HG02678 (cell line): ENCODE results near the gene NUCB1.
"Not testable (repeated sequence)": the region's sequence is repeated elsewhere in the genome, so short reads cannot be mapped to it uniquely, and the experiment has no call there.

Source experiments
- ATAC-seq: cut with Tn5 transposase; IDR thresholded peaks from one replicate; pipeline ENCODE4 v1.9.1; 2021; ENCODE audit warnings: mild to moderate bottlenecking, moderate library complexity; ENCODE audit not compliant: unreplicated experiment

NUCB1 gene

DNA sequence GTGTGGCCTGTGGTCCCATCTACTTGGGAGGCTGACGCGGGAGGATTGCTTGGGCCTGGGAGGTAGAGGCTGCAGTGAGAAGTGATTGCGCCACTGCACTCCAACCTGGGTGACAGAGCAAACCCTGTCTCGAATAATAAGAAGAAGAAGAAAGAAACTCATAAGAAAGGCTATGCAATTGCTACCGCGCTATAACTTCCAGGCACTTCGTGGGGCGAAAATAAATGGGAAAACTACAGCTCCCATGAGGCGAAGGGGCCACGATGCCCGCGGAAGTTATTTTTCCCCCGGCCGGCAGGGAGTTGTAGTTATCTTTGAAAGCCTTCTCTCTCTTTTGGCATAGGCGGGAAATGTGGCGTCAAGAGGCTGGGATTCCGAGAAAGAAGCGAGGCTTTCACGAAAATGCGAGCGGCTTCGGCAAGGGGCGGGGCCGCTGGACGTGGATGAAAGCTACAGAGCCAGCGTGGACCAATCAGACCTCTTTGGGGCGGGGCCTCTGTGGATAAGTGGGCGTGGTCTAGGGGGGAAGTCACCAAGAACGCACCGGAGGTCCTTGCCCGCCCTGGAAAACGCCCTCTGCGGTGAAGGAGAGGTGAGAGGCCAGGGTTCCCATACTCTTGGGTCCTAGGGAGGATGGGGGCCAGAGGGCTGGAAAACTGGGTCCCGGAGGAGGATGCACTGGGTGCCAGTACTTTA, at the start of gene NUCB1:
Gene NUCB1, plus strand, starts transcription at position 532 of the 696 bp plus-strand sequence. CDS start 485 bp downstream, outside the sequence.
- ATAC-seq = peak; percentile 93

- ATAC-seq = no peak
These were observed 47.8 kb upstream of the NUCB1 start for GRCh38 chr19:48852292-48852691.

DNA sequence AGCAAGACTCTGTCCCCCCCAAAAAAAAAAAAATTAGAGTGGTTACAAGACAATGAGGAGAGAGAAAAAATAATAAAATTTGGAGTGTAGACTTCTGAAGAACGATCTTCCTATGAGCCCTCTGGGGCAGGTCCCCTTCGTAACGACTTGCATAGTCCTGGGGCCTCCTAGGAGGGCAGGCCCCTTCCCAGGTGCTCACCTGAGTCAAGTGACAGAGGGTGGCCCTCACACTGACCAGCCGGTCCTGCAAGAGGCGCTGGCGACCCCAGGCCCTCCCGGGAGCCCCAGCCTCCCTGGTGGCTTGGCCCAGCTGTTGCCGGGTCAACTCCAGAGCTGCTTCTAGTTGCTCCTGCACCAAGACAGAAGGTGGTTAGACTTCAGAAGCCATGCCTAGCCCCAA, 46.6 kb upstream of the NUCB1 start:
- no peak for ATAC-seq

GRCh38 chr19:48854103-48854502, 46.0 kb upstream of the NUCB1 start:
- no peak for ATAC-seq

GRCh38 chr19:48856921-48857320, 43.2 kb upstream of the NUCB1 start:
- ATAC-seq = no peak

- ATAC-seq = peak; percentile 64
These were observed 41.0 kb upstream of the NUCB1 start for GRCh38 chr19:48858984-48859710.

GRCh38 chr19:48859711-48860572, 40.2 kb upstream of the NUCB1 start:
- peak; percentile 85 for ATAC-seq

GRCh38 chr19:48861313-48861712, 38.8 kb upstream of the NUCB1 start:
- no peak for ATAC-seq

GRCh38 chr19:48862827-48863226, 37.3 kb upstream of the NUCB1 start:
- no peak for ATAC-seq

GRCh38 chr19:48866692-48867091, 33.4 kb upstream of the NUCB1 start:
- ATAC-seq = no peak

DNA sequence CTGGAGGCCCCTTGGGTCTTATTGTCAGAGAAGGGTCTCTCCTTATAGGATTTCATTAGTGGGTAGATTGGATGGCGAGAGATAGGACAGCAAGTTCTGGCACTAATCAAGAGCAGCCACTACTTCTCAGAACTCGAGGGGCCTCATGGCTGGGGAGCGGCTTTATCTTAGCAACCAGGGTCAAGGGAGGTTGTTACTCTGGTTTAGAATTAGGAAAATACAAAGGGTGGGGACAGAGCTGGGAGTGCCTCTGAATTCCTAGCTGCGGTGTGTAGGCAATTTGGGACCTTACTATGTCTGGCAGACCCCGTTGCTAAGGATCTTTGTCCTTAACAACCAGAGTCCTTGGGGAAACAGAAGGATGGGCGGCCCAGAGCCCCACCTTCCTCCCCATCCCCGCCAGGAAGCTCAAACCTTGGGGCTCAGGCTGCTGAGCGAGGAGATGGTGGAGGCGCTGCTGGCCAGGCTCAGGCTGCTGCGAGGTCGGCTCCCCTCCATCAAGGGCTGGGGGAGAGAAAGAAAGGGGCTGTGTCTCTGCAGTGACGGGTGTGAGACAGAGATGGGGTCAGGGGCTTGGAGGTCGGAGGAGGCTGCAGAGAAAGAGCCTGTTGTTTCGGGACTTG, 32.9 kb upstream of the NUCB1 start:
- ATAC-seq = no peak

DNA sequence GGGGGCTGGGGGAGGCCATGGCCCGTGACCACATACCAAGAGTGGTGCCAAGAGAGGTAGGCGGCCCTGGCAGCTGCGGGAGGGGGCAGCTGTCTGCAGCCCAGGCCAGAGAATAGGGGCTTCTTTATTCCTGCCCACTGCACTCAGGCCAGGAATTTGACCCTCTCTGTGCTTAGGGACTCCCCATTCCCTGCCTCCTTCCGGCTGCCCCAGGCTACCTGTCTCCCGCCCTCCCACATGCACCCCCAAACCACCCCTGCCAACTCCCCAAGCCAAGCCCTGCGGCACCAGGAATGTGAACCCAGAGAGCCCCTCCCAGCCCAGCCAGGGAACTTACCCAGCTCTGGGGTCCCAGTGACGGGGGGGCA, 32.4 kb upstream of the NUCB1 start:
- ATAC-seq = no peak

DNA sequence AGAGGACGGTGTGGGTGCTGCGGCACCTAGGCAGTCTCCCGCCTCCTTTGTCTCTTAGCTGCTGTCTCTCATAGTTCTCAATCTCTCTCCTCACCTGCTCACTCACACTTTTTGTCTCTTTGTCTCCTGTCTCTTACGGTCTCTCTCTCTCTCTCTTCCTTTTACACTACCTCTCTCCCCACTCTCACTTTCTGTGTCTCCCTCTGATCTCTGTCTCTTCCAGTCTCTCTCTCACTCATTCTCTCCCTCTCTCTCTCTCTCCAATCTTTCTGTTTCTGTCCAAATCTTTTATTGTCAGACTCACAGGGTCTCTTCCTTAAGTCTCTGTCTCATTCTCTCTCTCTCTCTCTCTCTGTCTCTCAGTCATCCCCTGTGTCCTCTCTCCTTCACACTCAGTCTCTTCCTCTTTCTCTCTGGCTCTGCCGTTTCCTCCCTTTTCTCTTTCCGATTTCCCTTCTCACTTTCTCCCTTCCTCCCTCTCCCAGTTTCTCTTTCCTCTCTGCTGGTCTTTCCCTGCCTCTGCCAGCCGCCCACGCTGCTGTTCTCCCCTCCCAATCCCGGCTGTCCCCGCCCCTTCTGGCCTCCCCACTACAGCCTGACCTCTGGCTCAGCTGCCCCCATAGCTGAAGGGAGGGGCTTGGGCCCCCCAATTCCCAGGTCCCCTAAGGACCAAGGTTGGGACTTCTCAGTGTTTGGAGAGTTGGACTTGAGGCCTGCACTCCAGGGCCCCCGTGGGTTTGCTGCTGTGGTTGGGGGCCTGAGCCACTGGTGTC, 31.8 kb upstream of the NUCB1 start, which contains the start of gene PLEKHA4:
Gene PLEKHA4, minus strand, starts transcription at position 504 of the 773 bp plus-strand sequence. CDS start 997 bp downstream, outside the sequence.
- ATAC-seq = no peak

GRCh38 chr19:48870048-48870447, 30.1 kb upstream of the NUCB1 start:
- no peak for ATAC-seq

- ATAC-seq = not testable (repeated sequence)
These were observed 28.5 kb upstream of the NUCB1 start for GRCh38 chr19:48871471-48872181.

DNA sequence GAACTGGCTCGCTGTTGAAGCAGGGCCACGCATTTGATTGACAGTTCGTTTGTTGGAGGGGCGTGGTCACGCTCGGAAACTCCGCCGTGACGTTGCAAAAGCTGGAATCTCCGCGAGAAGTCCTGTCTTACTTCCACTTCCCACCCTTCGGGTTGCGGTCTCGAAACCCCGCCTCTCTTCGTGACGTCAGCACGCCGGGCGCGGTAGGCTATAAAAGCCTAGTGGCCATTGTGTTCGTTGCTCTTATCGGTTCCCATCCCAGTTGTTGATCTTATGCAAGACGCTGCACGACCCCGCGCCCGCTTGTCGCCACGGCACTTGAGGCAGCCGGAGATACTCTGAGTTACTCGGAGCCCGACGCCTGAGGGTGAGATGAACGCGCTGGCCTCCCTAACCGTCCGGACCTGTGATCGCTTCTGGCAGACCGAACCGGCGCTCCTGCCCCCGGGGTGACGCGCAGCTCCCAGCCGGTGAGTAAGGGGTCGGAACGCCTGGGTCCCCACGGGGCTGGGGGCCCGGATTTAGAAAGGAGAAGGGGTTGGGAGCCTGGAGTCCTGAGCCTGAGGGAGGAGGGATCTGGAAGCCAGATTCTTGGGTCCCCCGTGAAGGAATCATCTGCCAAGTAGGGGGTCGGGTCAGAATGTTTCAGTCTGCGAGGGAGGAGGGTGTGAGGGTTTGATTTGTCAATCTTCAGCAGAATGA, 27.8 kb upstream of the NUCB1 start, which contains the start of gene PPP1R15A:
Gene PPP1R15A, plus strand, starts transcription at position 240 of the 702 bp plus-strand sequence. CDS start 813 bp downstream, outside the sequence.
- peak; percentile 55 for ATAC-seq

GRCh38 chr19:48872884-48873475, 27.1 kb upstream of the NUCB1 start:
- ATAC-seq = no peak
